Progenitor cell of endocrine pancreas (in vitro differentiated cells): ENCODE results near the gene C15orf62. TPM values are rescaled to one million over a fixed set of nuclear protein-coding genes. Genes with fewer than 3 reads are reported as not detected.

Source experiments
- DNase-seq: peaks from one replicate; pipeline ENCODE4 v3.0.0; 2021; ENCODE audit warnings: low spot score; ENCODE audit not compliant: unreplicated experiment
- H3K27ac Mint-ChIP-seq: 2 replicates; pipeline ENCODE4 v1.8.0; 2021; ENCODE audit warnings: mild to moderate bottlenecking, moderate library complexity, mixed read lengths
- H3K27me3 Mint-ChIP-seq: 2 replicates; pipeline ENCODE4 v1.8.0; 2021; ENCODE audit warnings: mixed read lengths
- H3K36me3 Mint-ChIP-seq: 2 replicates; pipeline ENCODE4 v1.8.0; 2022; ENCODE audit warnings: mixed read lengths; ENCODE audit not compliant: insufficient read depth
- H3K4me1 Mint-ChIP-seq: 2 replicates; pipeline ENCODE4 v1.8.0; 2021; ENCODE audit warnings: low read depth, mixed read lengths
- H3K4me3 Mint-ChIP-seq: 2 replicates; pipeline ENCODE4 v1.8.0; 2021; ENCODE audit warnings: low read depth, mild to moderate bottlenecking, moderate library complexity, mixed read lengths
- H3K9me3 Mint-ChIP-seq: 2 replicates; pipeline ENCODE4 v1.8.0; 2021; ENCODE audit warnings: low read depth, mixed read lengths
- CTCF ChIP-seq: fragments of 200-600 bp; sonication (generic); IDR thresholded peaks from one replicate; pipeline ENCODE4 v1.5.0; 2021; ENCODE audit warnings: antibody characterized with exemption, mild to moderate bottlenecking; ENCODE audit not compliant: unreplicated experiment
- total RNA-seq: library from RNA; stranded (reverse); gene quantifications from 2 replicates; pipeline ENCODE4 v1.2.1, GENCODE V29; 2021

Gene C15orf62
- total RNA-seq, 1 donor from 2014 or later = 1.9 TPM

- H3K36me3 Mint-ChIP-seq = peaks cover 9% of the 10 kb centered on the region
- no peaks in the 10 kb centered on the region for H3K27me3 Mint-ChIP-seq
- DNase-seq = no peak
These were observed 4.1 kb downstream of the C15orf62 start for GRCh38 chr15:40773902-40774301.

DNA sequence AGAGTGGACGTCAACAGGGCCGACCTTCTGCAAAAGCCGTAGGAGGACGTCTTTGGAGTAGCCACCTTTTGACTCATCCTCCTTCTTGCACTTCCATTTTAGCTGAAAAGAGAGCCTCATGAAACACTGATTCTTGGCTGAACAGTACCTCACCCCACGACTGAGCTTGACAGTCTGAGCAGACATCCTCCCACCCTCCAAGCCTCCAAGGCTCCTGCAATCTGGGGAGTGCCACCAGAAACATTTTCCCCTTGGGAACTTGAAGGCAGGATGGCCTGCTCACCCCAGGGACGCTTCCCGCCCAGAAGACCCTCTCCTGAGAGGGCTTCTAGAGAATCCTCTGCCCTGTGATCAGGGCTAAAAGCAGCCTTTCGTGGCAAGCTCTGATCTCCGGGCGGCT lies 5.2 kb downstream of the C15orf62 start:
- Mint-ChIP-seq H3K4me1 (no peaks in the 10 kb centered on the region), H3K4me3 (no peak overlapping the region), H3K36me3 (peaks cover 11% of the 10 kb centered on the region), H3K27ac (no peak overlapping the region), H3K27me3 (no peaks in the 10 kb centered on the region), H3K9me3 (no peaks in the 10 kb centered on the region)
- no peak for TF ChIP-seq CTCF
- DNase-seq = no peak

More at GRCh38 chr15:40773902-40774301, 4.1 kb downstream of the C15orf62 start:
- Mint-ChIP-seq H3K4me1 (no peaks in the 10 kb centered on the region), H3K27ac (no peak overlapping the region), H3K9me3 (no peaks in the 10 kb centered on the region), H3K4me3 (no peak overlapping the region)
- no peak for TF ChIP-seq CTCF

DNA sequence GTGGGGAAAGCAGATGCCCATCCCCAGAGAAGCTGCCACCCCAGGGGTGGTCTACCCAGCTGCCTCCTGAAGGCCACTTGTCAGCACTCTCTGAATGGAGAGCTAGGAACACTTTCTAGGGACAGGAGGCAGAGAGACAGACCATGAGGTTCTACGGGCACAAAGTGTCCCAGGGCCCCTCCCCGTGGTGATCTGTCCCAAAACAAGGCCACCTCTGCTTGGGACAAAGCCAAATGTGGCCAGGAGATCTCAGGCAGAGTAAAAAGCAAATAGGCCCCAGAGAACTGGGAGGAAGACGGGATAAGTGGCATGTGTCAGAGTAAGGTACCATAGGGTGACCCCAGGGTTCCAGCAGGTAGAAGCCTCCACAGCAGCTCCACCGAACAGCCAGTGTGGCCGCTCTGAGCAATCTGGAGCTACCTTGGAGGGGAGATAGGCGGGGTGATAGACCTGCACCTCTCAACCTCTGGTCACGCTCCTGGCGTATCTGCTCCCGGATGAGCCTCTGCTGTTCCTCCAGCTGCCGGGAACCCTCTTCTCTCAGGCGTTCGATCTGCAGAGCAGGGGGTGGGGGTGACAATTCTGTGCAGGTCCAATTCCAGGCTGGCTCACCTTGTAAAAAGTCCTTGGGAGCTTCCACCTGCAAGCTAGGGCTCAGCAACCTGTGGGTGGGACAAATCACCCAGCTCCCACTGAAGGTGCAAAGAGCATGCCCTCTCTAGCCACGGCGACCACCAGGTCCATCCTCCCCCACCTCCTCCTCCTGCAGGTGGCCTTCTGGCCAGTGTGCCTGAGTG lies 6.2 kb downstream of the C15orf62 start:
- Mint-ChIP-seq H3K27me3 (no peaks in the 10 kb centered on the region), H3K4me1 (no peaks in the 10 kb centered on the region)

DNA sequence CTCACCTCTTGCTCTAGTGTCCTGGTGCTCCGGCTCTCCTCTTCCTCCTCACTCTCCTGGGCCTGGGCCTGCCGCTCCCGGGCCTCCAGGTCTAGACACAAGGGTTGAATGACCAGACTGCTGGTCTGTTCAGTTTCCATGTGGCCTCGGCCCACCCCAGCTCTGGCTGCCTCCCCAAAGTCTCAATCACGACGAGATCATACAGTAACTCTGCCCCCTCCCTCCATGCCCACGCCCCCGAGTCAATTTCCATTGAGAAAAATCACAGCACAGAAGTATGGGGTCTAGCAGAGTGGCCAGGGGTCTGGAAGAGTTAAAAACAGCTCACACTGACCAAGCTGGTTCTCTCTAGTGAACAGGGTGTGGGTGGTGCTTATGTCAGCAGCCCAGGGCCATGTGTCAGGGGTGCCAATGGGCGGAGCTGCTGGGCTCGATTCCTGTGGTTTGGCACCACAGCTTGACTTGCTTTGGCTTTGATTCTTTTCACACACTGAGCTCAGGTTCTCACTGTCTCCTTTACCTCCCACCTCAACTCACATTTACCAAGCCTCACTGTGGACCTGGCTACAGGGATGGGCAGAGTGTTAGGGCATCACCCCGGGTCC lies 6.9 kb downstream of the C15orf62 start:
- Mint-ChIP-seq H3K27ac (no peak overlapping the region), H3K9me3 (no peaks in the 10 kb centered on the region), H3K4me3 (no peak overlapping the region), H3K4me1 (no peaks in the 10 kb centered on the region), H3K27me3 (no peaks in the 10 kb centered on the region), H3K36me3 (peaks cover 11% of the 10 kb centered on the region)
- DNase-seq = no peak
- TF ChIP-seq CTCF = no peak

More for the DNA sequence above, 6.2 kb downstream of the C15orf62 start:
- Mint-ChIP-seq H3K36me3 (peaks cover 11% of the 10 kb centered on the region), H3K27ac (no peak overlapping the region), H3K9me3 (no peaks in the 10 kb centered on the region), H3K4me3 (no peak overlapping the region)
- TF ChIP-seq CTCF = no peak
- no peak for DNase-seq

GRCh38 chr15:40782609-40783227 lies 12.9 kb downstream of the C15orf62 start:
- Mint-ChIP-seq H3K4me3 (no peak overlapping the region), H3K36me3 (peaks cover 3% of the 10 kb centered on the region), H3K27ac (no peak overlapping the region), H3K9me3 (no peaks in the 10 kb centered on the region), H3K4me1 (peaks cover 20% of the 10 kb centered on the region), H3K27me3 (no peaks in the 10 kb centered on the region)
- peak; percentile 87 for TF ChIP-seq CTCF
- DNase-seq = peak; percentile 68
